Measurements from ENCODE around the gene CDAN1.
"Not testable (repeated sequence)": the region's sequence is repeated elsewhere in the genome, so short reads cannot be mapped to it uniquely, and the experiment has no call there.

- not testable (repeated sequence) for TF ChIP-seq ZFP3, ZNF8, ZC3H10, SNAI2, ZNF70 (CRISPR knock-in tag; IDR thresholded peaks at IDR 0.05)
- TF ChIP-seq, protein P1, sequence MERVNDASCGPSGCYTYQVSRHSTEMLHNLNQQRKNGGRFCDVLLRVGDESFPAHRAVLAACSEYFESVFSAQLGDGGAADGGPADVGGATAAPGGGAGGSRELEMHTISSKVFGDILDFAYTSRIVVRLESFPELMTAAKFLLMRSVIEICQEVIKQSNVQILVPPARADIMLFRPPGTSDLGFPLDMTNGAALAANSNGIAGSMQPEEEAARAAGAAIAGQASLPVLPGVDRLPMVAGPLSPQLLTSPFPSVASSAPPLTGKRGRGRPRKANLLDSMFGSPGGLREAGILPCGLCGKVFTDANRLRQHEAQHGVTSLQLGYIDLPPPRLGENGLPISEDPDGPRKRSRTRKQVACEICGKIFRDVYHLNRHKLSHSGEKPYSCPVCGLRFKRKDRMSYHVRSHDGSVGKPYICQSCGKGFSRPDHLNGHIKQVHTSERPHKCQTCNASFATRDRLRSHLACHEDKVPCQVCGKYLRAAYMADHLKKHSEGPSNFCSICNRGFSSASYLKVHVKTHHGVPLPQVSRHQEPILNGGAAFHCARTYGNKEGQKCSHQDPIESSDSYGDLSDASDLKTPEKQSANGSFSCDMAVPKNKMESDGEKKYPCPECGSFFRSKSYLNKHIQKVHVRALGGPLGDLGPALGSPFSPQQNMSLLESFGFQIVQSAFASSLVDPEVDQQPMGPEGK (CRISPR knock-in tag; IDR thresholded peaks at IDR 0.05; ENCODE audit: borderline replicate concordance), result not testable (repeated sequence)
Observed at GRCh38 chr15:42680142-42680482, 56.8 kb downstream of the CDAN1 start.
